ENCODE results near the gene EXOC3L4.

GRCh38 chr14:103068351-103069073 is 26.0 kb upstream of the EXOC3L4 start:
- no peak for TF ChIP-seq RAD21 (IDR thresholded peaks at IDR 0.05 in 1 of 2, conservative IDR thresholded peaks at IDR 0.05 in 1 of 2; ENCODE audit: low read depth in 2 of 2, low read length in 2 of 2)
- TF ChIP-seq RXRA (IDR thresholded peaks at IDR 0.05; ENCODE audit: insufficient read depth, low read depth, low read length): no peak
- TF ChIP-seq, protein P1, sequence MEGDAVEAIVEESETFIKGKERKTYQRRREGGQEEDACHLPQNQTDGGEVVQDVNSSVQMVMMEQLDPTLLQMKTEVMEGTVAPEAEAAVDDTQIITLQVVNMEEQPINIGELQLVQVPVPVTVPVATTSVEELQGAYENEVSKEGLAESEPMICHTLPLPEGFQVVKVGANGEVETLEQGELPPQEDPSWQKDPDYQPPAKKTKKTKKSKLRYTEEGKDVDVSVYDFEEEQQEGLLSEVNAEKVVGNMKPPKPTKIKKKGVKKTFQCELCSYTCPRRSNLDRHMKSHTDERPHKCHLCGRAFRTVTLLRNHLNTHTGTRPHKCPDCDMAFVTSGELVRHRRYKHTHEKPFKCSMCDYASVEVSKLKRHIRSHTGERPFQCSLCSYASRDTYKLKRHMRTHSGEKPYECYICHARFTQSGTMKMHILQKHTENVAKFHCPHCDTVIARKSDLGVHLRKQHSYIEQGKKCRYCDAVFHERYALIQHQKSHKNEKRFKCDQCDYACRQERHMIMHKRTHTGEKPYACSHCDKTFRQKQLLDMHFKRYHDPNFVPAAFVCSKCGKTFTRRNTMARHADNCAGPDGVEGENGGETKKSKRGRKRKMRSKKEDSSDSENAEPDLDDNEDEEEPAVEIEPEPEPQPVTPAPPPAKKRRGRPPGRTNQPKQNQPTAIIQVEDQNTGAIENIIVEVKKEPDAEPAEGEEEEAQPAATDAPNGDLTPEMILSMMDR (IDR thresholded peaks at IDR 0.05; ENCODE audit: control extremely low read depth in 1 of 3, insufficient read depth in 1 of 3, low read depth in 1 of 3, low read length in 3 of 3): no peak
- no peak for TF ChIP-seq KDM1A (IDR thresholded peaks at IDR 0.05; ENCODE audit: borderline replicate concordance, low read length)
- TF ChIP-seq USF2 (IDR thresholded peaks at IDR 0.05; ENCODE audit: low read length): no peak
- no peak for TF ChIP-seq BCL11A (IDR thresholded peaks at IDR 0.05; ENCODE audit: low read depth in 2 of 2, low read length in 2 of 2)
- no peak for TF ChIP-seq POLR2A (IDR thresholded peaks at IDR 0.05; ENCODE audit: control extremely low read depth in 1 of 2, low read depth in 2 of 2, low read length in 2 of 2)
- TF ChIP-seq EP300 (IDR thresholded peaks at IDR 0.05; ENCODE audit: borderline replicate concordance in 1 of 2, low read depth in 2 of 2, low read length in 2 of 2): no peak
- TF ChIP-seq EZH2 (IDR thresholded peaks at IDR 0.05; ENCODE audit: low read depth, low read length, severe bottlenecking): no peak
- TF ChIP-seq SP1 (IDR thresholded peaks at IDR 0.05; ENCODE audit: low read depth, low read length): no peak
- no peak for TF ChIP-seq ZNF274 (IDR thresholded peaks at IDR 0.05; ENCODE audit: borderline replicate concordance, extremely low read depth, low read length)
- TF ChIP-seq MAX (IDR thresholded peaks at IDR 0.05): no peak
- TF ChIP-seq EGR1 (IDR thresholded peaks at IDR 0.05; ENCODE audit: borderline replicate concordance, low read depth, low read length): no peak

Measured in H1 (cell line).